NK-92 (cell line): ENCODE results near the gene HS6ST3.

Experiments
- DNase-seq: peaks from one replicate; lab custom pipeline; 2025; ENCODE audit not compliant: unreplicated experiment; lab: John Stamatoyannopoulos, UW

HS6ST3 gene

DNA sequence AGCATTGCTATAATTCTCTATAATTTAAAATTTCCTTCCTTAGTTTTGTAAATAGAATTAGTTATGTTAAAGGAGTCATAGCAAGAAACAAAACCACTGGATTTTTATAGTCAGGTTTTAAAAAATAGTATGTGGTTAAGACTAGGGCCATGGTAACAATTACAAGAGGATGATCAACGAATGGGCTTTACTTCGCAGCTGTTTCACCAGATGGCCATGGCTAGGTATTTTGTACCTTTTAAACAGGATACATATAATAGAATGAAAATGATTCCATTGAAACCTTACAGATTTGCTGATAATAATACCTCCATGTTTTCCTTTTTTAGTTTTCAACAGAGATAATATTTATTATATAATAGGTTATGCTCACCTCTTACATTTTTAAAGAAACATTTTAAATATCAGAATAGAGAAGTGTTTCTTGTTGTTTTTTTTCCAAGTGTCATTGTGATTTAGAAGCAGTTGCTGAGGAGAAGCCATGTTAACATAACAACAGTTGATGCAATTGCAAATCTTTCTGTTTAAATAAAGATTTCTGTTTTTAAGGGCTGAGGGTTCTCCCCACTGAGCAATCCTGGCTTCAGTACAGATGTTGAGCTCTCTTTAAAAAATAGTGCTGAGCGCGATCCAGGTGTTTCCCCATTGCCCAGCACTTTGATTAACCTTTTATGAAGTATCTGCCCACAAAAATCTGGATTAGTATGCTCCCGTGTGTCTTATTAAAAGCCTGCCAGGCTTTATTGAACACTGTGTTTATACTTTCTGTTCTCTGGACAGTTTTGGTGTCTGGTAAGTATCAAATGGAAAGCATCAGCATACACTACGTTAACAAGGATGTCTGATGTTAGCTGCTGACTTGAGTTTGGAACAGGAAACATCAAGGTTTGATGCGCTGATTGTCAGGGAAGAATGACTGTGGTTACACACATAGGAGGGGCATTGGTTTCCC is 205.3 kb downstream of the HS6ST3 start:
- DNase-seq, result no peak

DNA sequence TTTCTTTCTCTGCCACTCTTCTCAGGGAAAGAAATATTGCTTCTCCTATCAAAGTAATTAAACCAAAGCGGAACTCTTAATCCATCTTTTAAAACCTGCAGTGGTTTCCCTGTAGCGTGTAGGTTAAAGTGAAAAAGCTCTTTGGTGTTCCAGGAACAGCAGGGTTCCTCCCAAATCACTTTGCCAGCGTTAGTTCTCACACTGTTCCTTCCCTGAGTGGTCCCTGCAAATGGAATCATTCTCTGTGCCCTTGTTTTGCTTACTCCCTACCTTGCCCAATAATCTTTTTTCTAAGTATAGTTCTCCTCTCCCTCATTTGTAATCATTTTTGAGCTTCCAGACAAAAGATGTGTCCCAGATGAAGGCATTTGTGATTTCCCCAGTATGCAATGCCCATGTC is 207.5 kb downstream of the HS6ST3 start:
- DNase-seq, result no peak

DNA sequence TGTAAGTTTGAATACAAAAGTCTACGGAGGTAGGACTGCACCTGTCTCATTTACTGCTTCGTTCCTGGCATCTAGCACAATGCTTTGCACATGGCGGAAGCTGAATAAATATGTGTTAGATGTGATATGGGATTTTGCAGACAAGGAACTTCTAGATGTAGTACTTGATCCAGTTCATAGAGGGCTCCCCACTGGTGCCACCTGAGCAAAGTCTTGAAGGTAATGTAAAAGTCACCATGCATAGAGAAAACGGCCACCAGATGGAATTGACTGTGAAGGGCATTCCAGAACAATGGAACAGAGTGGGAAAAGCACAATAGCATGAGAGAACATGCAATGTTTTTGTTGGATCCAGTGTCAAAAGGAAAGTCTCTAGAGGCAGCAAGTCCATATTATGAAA is 209.3 kb downstream of the HS6ST3 start:
- no peak for DNase-seq

DNA sequence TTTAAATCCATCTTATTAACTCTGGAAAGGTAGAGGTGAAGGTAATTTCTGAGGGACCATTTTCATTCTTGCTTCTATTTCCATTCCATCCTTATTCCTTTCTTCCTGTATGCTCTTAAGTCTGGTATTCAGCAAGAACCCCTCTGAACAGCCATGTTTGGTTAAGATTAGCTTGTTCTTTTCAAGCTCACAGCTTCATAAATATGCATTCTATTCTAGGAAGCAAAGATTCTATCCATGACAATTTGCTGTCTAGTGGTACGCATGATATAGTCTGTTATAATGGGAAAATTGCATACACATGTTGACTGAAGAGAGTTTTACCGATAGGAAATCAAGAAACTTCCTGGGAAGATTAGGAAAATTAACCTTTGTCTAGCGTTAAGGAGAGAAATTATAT is 218.7 kb downstream of the HS6ST3 start:
- no peak for DNase-seq

DNA sequence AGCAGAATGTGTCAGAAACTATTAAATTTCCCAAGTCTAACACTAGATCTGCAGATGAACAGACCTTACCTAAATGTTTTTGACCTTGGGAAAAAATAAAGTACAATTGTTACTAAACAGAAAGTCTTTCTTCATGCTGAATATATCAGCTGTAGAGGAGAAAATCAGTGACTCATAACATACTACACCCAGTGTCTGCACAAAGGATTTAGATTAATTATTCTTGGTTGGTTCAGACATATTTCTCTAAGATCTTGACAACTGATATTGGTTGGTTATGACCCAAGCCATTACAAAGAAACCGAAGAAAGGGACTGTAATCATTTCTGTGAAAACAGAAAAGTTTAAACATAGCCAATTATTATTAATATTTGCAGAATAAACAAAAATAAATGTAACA is 225.1 kb downstream of the HS6ST3 start:
- no peak for DNase-seq

DNA sequence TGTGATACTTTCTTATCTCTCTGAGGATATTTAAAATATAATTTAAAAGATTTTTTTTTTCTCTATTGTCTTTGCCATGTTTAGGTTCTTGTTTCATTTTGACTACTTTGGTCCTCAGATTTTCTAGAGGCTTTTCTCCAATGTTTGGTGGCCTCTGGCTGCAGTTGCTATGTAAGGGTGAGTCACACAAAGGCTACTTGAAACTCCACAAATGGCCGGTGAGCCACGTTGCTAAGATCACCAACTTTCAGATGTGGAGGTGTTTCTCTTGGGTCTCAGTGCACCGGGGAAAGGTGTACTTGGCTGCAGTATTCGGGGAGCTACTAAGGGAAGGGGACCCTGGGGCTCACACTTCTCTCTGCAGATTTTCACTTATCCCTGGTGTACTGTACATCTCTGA is 248.1 kb downstream of the HS6ST3 start:
- no peak for DNase-seq

DNA sequence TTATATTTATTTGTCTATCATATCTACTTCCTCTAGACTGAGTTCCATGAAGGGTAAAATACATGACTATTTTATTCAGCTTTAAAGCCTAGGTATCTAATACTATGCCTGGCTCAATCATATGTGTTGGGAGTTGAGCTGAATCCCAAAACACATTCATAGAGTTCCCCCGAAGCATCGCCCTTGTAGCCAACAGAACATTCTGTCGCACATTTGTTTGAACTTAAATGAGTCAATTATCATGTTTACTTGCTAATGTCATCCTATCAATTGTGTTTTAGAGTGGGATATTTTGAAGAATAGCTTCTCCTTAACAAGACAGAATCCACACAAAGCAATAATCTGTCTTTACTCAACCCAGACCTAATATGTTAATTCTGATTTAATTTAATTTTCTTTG is 252.4 kb downstream of the HS6ST3 start:
- DNase-seq, result no peak

DNA sequence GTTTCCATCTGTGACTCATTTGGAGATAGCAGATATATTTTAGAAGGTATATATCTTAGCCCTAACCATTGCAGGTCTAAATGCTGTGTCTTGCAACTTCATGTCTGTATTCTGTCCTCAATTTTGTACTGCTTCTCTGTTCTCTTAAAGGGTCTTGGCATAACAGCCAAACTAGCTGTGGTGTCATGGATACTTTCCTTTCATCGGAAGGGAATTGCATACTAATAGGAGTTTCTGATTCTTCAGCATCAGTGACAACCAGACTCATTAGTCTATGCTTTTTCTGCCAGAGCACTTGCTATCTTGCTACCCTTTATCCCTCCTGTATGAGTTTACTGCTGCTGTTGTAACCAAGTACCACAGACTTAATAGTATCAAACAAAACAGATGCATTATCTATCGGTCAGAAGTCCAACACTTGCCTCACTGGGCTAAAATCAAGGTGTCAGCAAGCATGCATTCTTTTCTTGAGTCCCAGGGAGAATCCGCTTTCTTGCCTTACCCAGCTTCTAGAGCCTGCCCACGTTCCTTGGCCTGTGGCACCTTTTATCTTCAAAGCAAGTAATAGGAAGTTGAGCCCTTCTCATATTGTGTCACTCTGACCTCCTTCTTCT is 253.1 kb downstream of the HS6ST3 start:
- DNase-seq, result no peak

DNA sequence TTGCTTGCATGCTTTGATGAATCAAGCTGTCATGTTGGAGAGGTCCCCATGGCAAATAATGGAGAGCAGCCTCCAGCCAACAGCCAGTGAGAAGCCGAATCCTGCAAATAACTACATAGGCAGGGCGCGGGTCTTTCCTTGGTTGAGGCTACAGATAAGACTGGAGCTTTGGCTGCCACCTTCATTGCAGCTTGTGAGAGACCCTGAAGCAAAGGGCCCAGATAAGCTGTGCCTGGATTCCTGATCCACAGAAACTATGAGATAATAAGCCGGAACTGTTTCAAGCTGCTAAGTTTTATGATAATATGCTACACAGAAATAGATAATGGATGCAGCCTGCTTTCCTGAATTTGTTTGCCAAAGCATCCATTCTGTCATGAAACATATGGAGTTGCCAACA is 257.0 kb downstream of the HS6ST3 start:
- no peak for DNase-seq

DNA sequence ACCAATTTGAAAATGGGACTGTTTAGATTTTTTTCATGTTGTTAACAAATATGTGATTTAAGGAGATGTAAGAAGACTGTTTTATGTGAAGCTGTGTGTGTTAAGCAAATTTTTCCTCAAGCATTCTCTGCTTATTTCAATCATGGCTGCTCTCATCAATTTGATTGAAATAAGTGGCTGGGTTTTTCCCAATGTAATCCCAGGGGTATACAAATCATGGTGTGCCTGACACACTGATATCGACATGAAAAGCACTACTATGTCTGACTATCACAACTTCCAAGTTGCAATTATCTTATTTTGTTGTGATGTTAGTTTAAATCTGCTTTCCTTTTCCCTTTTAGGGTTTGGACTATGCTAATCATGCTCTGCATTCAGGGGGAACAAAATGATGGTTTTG is 283.7 kb downstream of the HS6ST3 start:
- no peak for DNase-seq

DNA sequence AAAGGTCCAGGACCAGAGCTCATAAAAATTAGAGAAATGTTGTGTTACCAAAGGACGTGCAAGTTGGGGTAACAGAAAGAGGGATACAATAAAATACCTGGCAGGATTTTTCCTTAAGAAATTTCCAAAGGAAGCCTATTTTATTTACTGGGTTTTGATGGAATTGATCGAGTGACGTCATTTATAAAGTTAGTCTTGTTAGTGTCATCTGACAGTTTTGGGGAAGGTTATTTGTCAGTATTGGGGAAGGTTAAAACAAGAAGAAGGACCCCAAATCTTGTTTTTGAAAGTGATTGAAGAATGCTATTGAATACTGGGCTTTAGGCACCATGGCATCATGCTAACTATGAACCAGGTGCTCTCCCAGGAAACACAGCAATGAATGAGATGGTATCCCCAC is 287.9 kb downstream of the HS6ST3 start:
- DNase-seq, result no peak

DNA sequence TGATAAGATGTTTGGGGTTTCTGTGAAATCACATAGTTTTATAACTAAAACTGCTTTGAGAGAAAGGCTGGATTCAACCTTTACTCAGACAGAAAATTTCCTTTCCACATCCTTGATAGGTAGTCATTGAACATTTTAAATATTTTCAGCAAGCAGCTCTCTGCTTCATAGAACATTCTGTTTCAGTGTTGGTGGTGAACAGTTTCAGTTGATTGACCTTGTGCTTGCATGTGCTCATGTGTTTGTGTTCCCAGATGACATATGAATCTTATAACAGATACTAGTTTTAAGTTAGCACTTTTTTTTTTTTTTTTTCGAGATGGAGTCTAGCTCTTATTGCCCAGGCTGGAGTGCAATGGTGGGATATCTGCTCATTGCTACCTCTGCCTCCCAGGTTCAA is 290.1 kb downstream of the HS6ST3 start:
- DNase-seq, result no peak

DNA sequence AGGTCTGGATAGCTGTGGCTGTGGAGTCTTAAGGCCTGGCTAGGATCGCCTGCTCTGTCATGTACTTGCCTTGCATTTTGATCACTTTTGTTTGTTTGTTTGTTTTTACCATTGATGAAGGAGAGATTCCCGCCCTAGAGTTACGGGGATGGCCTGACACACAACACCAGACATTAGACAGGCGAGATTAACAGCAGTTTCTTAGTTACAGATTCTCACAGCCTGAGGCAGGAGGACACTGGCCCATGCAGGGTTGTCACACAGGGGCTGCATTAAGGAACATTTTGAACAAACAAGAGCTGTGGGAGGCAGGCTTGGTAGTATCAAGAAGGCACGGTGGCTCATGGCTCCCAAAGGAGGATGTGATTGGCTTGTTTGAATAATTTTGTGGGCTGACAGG is 291.8 kb downstream of the HS6ST3 start:
- no peak for DNase-seq

DNA sequence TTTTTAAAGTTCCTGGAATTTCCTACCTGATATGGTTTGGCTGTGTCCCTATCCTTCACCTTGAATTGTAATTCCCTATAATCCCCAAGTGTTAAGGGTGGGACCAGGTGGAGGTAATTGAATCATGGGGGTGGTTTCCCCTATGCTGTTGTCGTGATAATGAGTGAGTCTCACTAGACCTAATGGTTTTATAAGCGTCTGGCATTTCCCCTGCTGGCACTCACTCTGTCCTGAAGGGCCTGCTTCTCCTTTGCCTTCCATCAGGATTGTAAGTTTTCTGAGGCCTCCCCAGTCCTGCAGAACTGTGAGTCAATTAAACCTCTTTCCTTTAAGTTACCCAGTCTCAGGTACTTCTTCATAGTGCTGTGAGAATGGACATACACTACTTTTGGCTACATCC is 298.7 kb downstream of the HS6ST3 start:
- no peak for DNase-seq

DNA sequence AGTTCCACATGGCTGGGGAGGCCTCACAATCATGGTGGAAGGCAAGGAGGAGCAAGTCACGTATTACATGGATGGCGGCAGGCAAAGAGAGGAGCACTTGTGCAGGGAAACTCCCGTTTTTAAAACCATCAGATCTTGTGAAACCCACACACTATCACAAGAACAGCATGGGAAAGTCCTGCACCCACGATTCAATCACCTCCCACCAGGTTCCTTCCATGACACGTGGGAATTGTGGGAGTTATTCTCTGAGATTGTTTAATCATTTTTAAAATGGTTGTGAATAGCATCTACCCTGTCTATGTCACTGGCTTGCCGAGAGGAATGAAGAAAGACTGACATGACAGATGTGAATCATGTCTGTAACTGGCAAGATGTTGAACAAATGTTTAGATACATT is 301.7 kb downstream of the HS6ST3 start:
- no peak for DNase-seq

DNA sequence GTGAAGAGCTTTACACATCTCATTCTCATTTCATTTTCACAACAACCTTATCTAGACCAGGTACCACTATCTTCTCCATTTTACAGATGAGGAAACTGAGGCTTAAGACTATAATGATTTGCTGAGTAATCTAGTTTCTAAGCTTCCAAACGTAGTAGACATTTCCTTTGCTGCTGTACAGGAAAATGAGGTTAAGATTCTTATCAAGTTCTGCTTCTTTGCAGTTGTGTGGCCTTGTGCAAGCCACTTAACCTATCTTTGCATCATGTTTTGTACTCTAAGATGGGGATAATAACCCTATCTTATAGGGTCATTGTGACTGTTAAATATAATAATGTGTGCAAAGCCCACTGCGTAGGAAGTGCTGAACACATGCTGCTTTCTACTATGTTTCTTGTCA is 307.9 kb downstream of the HS6ST3 start:
- DNase-seq, result no peak

DNA sequence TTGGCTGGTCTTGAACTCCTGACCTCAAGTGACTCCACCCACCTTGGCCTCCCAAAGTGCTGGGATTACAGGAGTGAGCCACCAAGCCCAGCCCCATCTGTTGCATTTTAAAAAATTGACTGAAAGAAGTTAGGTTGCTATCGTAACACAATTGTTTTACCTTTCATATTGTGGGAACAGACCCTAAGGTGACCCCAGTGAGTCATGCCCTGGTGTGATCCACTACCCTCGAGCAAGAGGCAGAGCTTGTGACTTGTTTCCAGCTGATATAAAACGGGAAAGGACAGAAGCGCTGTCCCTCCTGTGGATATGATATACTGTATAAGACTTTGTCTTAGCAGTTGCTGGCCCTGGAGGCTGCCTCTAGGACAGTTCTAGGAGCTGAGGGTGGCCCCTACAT is 308.6 kb downstream of the HS6ST3 start:
- DNase-seq, result no peak

DNA sequence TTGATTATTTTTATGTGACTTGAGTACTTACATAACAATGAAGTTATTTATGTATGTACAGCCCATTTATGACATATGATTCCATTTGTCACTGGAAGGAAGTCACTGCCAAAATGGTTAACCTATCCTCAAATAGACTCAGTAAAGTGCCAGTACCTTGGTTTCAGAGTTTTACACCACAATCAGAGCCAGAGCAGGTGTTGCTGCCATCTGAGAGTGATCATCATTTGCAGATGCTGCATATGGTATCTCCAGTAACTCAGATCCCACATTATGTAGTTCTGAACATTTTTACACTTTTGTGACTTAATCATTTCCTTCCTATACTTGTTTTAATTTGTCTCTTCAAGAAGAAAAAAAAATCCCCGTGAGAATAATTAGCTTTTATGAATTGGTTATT is 313.3 kb downstream of the HS6ST3 start:
- DNase-seq, result no peak

DNA sequence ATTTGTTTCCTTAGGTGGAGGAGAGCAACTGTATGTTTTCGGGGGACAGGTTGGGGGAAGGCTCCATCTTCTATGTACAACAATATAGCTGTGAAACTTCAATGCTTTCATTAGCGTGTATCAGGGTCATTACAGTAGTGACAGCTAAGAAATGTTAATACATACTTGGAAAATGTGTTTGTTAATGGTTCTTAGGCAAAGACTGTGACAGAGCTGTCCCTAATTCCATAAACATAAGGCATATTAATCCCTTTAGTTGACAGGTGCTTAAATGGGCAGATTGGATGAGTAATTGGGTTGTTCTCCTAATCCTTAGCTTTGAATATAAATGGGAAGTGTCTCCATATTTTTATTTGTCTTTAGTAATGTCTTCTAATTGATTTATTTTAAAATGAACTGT is 313.7 kb downstream of the HS6ST3 start:
- no peak for DNase-seq

DNA sequence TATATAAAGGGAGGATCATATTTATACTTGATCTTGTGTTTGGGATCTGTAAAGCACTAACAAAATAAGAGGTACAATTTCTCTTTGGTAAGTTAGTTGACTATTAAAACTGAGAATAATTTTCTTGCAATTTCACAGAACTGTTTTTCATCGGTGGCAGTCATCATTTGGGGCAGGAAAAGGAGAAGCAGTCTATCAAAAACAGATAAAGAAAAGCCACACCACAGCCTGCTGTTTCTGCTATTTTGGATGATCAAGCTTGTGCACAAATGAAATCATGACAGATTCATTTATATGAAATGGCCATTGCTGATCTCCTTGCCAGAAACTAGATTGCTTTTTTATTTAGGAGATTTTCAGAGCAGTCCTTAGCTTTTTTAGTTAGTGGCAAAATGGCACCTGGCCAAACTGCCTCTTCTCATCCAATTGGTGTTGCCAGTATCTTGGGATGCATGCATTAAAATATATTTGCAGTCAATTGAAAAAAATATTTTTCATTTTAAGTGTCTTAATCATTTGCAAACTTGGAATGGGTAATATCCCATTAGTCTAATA is 326.0 kb downstream of the HS6ST3 start:
- DNase-seq, result no peak

DNA sequence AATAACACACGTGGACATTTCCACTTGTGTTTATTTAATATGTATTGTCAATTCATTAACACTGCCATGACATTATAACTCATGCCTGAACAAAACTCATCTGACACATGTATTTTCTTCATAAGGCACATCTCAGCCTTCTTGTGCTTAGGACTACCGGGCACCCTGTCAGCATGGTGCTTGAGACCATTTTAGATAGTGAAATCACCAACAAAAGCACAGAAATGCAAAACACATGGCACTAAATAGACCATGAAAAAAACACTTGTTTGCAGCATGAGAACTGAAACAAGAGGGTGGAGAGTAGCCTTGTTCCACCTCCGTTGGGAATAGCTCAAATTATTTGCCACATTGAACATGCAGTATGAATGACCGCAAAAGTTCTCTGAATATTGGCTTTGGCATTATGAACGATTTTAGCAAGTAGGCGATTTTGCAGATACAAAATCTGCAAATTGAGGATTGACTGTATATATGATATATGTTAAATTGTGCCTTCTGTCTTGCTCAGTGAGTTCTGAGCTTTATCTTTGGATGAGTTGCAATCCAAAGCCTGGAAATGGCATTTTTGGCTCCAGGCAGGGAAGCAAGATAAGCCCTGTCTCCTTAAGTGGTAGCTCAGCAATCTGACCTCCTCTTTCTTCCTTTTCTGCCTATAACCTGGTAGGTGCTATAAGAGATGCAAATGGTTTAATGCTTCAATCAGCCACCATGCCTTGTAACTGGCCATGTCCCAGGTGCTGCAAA is 328.2 kb downstream of the HS6ST3 start:
- DNase-seq, result no peak

DNA sequence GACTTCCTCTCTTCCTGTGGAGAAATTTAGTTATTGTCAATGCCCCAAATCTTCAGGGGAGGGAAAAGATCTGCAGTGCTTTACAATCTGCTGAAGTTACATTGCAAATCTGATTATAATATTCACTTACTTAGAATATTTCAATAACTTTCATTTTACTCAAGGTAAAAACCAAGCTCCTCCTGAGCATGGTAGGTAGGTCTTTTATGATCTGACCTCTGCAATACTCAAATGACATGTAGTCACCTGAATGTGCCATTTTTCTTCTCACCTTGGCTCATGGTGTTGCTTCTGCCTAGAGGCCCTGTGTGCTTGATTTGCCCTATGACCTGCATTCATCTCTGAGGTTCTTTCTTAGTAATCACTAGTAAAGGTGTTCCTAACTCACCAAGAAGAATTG is 331.4 kb downstream of the HS6ST3 start:
- no peak for DNase-seq
